GM19240 (cell line): Measurements from ENCODE around the gene MICALL1.

Experiments used
- DNase-seq: peaks from one replicate; pipeline ENCODE4 v3.0.0; 2011; ENCODE audit warnings: low spot score; ENCODE audit not compliant: insufficient read length

The MICALL1 gene

DNA sequence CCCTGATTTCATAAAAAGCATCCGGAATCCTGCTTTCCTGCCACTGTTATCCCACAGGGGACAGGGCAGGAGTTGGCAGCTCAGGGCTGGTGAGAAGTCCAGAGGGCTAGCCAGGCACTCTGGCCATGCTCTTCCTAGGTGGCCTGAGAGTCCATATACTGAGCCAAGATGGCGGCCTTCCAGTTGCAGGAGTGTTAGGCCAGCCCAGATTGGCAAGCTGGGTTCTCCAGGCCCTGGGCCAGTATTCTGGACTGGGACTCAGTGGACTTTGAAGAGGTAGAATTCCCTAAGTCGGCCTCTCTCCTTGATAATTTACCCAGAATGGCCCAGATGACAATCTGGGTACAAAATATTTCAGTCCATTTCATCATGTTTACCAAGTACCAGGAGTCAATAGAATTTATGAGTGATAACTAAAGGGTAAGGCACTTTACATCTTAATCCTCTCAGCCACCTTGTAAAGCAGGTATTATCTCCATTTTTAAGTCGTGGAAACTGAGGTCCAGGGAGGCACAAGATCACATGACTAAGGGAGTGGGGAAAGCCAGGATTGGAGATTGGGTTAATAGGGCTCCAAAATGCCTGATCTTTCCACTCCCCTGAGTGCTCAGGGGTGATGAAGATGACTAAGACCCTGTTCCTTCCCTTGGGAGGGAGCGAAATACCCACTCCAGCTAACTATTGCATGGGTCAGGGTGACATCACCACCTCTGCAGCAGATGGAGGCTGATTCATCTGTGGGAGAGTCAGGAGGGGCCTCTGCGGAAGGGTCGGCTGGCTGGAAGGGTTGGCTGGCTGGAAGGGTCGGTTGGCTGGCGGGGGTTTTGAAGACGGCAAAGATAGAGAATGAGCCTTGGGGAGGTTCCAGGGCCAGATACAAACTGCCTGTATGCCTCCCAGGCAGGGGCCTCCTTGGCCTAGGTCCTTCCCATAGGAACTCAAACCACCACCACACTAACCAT is 1.2 kb upstream of the MICALL1 start:
- DNase-seq, result no peak

DNA sequence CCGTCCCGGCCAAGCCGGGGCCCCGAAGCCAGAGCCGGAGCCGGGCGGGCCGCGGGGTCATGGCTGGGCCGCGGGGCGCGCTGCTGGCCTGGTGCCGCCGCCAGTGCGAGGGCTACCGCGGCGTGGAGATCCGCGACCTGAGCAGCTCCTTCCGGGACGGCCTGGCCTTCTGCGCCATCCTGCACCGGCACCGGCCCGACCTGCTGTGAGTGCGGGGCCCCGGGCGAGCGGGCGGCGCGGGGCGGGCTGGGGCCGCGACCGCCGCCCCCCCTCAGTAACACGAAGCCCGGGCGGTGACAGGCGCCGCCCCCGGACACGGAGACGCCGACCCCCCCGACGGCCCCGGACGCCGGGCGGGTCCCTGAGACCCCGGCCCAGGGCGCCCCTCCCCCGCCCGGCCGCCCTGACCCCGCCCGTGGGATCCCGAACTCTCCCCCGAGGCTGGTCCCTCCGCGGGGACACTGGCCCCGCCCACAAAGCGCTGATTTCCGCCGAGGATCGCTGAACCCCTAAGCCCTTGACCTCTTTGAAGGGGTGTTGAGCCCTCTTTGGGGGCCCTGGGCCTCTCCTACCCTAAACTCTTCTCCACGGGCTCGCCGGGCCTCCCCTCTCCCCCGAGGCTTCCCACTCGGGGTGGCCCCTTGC is 389 bp downstream of the MICALL1 start:
- DNase-seq, result no peak

DNA sequence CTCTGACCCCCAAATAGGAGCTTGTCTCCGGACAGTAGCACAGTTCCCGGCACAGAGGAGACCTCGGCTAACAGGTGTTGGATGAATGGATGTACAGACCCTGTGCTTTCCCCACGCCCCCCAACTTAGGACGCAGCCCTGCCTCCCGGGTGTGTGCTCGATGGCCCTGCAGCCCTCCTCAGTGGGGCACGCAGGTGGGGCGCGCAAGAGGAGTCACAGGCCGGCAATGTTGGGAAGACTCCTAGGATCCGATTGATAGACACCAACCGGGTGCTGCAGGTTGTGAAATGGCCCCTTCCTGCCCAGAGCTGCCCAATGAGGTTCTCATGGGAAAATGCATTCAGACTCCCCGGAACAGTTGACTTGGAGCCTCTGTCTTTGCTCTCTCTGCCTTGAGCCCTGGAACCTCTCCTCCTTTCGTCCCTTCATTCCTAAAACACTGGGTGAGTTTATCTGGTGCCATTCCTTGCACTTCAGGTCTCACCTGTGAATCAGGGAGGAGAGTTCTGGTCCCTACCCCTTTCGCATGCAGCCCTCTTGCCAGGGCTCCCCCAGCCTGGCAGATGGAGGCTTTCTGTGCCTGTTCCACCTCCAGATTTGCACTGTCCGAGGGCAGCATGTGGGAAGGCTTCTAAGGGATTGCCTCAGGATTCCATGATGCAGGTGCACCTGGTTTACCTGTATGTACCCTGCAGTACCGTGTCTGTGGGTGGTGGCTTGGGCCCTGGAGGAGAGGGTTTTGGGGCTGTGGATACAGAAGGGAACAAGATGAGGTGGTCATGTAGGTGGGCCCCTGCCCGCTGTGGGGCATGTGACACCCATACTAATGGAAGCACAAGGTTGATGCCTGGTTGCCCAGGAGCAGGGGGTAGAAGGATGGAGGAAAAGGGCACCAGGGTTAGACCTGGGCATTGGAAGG is 1.2 kb downstream of the MICALL1 start:
- no peak for DNase-seq

DNA sequence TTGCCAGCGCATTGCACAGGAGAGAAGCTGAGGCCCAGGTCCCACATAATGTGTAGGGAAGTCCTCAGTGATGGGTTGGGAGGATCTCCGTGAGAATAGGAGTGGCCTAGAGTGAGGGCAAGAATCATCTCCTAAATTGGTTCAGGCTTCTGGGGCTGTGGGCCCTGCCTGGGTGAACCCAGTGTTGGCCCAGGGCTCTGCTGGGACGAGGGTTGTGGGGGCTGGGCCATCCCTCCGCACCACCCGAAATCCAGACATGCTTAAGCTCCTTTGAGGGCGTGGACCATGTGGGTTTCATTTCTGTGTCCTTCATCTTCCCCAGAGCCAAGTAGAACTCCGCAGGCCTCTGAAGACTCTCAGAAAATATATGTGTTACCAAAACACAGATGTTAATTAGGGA is 3.7 kb downstream of the MICALL1 start:
- no peak for DNase-seq

DNA sequence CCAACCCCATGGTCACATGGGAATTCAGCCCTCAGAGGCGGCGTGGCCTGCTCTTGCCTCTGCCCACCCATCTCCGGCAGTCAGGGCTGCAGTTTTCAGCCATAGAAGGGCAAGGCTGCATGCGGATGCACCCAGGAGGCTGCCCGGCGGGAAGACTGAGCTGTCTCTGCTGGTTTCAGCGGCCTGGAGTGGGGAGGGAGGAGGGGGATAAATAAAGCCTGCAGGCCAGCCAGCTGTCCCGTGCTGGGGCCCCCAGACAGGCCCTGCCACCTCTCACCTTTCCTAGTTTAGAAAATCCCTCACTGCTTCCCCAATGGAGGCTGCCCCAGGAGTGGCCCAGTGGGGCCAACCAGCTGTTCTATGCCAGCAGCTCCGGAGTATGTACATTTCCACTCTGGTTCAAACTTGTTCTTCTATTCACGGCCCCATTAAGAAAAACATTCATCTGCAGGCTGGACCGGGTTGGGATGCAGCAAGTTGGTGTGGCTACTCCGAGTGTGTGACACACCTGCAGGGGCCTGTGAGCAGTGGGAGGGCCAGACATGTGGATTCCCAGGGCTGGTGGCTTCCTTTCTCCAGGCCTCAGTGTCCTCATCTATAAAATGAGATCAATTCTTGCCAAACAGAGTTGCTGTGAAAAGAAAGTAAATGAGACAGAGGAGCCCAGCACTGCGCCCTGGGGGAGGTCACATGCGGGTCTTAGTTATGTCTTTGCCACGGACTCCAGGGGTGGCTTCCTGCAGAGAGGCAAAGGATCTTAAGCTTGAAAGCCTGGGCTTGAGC is 5.0 kb downstream of the MICALL1 start:
- DNase-seq, result no peak

DNA sequence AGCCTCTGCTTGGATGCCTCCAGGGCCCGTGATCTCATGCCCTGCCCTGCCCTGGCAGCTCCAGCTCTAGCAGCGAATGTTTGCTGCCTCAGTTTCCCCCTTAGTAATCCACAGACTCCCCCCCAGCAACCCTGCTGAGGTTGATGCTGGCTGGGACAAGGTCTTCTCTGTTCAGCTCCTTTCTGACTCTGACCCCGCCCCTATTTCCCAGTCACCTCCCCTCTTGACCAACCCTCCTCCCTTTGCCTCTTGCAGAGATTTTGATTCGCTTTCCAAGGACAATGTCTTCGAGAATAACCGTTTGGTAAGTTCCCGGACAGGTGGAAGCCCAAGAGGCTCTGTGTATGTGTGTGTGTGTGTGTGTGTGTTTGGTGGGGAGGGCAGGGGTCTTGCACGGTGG is 5.6 kb downstream of the MICALL1 start:
- no peak for DNase-seq

DNA sequence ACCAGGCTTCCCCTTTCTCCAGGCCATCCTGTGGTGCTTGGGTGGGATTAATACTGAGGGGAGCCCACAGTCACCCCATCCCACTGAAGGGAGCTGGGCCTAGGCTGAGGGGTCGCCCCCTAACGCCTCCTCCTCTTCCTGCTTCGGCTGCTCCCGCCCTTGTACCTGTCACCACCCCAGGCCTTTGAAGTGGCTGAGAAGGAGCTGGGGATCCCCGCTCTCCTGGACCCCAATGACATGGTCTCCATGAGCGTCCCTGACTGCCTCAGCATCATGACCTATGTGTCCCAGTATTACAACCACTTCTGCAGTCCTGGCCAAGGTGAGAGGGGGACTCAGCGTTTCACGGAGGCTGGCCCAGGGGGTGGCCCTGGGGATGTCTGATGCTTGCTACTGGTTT is 6.1 kb downstream of the MICALL1 start:
- DNase-seq, result no peak

DNA sequence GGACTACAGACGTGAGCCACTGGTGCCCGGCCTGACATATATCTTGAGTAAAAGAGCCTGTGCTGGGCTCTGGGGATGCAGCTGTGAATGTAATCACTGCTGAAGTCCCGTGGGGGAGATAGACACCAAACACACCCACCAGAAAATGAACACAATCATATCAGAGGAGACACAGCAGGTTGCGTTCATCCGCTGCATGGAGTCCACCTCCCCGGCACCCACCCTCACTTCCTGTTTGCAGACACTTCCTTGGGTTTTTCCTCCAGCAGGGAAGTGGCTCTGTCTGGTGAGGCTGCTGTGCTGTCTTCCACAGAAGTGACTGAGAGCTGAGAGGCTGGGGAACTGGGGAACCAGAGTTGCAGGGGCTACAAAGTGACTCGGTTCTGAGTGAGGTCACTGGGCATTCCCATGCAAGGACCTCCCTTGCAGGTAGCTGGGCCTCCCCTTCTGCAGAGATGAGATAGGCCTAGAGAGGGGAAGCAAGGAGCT is 7.2 kb downstream of the MICALL1 start:
- no peak for DNase-seq

DNA sequence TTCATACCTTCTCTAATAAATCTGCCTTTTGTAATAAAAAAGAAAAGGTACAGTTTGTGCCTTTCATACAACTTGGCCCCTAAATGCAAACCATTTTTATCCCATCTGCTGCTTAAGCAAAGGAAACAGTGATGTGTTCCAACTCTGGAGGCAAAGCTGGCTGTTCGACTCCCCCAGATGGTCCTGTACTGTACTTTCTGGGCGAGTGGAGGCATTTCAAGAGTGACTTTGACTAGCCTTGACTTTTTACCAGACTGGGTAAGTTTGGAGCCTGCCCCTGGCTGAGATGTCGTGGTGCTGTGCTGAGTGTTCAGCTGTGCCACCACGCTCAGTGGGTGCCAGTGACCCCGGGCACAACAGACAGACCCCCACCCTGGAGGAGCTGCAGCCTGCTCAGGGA is 10.2 kb downstream of the MICALL1 start:
- no peak for DNase-seq

DNA sequence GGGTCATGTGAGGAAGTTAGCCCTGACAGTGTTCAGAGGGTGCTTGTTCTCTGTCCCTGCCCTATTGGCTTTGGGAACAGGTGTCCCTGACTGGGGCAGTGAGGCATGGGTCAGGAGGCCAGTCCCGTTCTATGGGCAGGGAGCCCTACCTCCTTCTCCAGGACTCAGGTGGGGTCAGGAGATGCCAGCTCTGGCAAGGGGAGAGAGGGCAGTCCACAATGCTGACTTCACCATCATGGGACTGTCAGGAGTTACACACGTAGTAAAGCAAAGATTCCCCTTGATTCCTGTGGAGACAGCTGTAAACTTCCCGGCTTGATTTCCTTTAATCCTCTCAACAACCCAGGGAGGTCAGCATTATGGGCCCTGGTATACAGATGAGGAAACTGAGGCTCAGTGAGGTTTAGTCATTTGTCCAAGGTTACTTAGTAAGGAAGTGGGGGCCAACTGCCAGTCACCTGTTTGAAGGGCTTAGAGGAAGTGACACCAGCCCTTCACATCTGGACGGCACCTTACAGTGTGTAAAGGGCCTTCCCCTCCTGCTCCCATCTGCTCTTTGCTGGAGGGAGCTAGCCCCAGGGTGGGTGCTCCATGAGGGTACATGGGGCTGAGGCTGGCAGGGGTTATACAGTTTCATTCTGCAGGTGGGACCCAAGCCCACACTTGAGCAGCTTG is 11.9 kb downstream of the MICALL1 start:
- no peak for DNase-seq

DNA sequence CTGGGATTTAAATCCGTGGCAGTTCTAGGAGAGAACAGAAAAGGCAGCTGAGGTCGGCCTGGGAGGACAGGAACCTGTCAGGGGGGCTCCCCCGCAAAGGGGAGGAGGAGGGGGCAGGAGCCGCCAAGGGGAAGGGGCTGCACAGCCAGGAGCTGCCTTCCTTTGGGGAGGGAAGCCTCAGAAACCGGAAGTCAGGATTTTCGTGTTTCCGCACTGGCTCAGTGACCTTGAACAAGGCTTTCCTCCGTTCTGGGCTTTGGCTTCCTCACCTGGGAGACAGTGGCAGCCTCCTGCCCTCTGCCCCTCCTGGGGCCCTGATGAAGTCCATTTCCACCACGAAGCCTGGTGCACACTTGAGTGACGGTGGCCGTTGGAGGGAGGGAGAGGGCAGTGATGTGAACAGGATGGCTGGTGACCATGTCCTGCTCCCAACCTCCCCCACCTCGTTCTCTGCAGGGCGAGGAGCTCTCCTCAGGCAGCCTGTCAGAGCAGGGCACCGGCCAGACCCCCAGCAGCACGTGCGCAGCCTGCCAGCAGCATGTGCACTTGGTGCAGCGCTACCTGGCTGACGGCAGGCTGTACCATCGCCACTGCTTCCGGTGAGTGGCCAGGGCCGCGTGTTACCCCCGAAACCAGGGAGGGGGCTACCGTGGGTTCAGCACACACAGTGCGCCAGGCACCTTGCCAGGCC is 12.6 kb downstream of the MICALL1 start:
- DNase-seq, result no peak

DNA sequence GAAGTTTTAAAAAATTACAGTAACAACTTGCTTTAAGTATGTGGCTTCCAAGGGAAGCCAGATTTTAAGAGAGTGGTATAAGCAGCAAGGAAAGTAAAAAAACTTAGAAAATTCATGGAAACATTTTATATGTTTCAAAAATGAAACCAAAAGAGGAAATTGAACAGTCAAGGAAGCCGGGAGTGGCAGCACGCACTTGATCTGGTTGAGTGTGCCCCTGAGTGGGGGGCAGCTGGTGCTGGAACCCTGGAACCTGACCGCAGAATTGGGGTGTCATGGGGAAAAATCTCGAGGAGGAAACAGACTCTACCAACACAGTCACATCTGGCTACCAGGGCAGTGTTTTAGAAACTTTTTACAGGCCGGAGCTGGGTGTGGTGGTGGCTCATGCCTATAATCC is 14.0 kb downstream of the MICALL1 start:
- no peak for DNase-seq

DNA sequence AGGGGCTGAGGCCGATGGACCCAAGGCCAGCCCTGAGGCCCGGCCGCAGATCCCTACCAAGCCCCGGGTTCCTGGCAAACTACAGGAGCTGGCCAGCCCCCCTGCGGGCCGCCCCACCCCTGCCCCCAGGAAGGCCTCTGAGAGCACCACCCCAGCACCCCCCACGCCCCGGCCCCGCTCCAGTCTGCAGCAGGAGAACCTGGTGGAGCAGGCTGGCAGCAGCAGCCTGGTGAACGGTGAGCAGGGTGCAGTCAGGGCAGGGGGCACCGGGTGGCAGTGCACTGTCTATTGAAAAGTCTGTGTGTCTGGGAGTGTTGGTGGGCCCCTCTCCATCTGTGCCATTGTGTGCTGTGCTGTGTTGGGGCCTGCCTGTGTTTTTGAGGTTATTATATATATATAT is 16.1 kb downstream of the MICALL1 start:
- DNase-seq, result no peak

DNA sequence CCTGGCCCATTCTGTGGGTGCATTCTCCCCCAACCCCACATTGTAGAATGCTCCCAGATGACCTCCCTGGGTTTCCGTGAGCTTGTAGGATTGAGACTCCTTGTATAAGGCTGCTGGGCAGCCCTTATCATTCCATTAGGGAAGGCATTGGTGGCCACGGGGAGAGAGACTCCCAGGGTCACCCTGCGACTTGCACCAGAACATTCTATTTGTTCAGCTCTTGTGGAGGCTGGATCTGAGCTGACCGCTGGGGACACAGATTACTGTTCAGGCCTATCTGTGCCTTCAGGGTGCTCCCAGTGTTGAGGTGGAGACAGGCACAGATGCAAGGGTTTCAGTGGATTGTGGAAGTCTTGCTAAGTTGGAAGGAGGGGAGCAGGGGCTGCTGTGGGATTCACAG is 17.8 kb downstream of the MICALL1 start:
- no peak for DNase-seq

DNA sequence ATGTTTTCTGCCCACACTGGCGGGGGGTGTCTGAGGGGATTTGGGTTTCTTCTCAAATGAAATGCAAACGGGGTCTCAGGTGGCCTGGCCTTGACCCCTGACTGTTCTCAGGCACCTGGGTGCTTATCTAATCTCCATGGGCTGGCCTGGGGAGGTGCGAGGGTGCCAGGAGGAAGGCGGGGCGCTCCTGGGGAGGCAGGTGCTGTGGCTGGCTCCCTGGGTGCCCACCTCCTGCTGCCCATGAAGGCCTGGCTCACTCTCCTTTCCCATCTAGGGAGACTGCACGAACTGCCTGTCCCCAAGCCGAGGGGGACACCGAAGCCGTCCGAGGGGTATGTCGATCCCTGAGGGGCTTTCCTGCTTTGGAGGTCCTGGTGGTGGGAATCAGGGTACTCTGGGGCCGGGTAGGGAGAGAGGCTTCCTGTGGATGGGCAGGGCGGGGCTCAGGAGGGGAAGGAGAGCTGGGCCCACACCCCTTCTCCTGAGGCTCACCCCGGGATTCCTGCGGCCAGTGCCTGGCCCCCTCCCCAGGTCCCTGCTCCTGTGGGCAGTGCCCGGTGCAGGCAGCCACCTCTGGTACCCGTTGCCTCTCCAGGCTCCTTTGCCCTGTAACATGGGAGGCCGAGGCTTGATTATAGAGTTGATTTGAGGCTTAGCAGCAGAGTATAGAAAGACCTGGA is 18.4 kb downstream of the MICALL1 start:
- DNase-seq, result no peak

DNA sequence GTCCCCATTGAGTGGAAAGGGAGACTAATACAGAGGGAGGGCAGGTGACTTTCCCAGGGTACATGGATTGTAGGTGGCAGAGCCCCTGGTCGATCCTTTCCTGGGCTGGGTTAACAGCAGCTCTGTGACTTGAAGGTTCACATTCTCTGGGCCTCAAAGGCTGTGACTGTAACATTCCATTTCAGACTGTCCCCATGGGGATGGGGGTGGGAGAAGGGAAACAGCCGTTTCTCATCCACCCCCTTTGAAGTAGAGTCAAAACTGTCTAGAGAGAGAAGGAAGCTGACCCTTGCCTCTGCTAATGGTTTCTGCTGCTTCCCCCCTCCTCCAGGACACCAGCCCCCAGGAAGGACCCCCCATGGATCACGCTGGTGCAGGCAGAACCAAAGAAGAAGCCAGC is 19.2 kb downstream of the MICALL1 start:
- DNase-seq, result no peak

DNA sequence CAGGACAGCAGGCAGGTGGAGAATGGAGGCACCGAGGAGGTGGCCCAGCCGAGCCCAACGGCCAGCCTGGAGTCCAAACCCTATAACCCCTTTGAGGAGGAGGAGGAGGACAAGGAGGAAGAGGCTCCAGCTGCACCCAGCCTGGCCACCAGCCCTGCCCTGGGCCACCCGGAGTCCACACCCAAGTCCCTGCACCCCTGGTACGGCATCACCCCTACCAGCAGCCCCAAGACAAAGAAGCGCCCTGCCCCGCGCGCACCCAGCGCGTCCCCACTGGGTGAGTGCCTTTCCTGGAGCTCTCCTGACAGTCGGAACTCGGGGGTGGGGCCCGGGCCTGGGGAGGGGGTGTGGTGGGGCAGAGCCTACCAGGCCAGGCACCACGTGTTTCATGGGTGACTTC is 19.7 kb downstream of the MICALL1 start:
- DNase-seq, result no peak

DNA sequence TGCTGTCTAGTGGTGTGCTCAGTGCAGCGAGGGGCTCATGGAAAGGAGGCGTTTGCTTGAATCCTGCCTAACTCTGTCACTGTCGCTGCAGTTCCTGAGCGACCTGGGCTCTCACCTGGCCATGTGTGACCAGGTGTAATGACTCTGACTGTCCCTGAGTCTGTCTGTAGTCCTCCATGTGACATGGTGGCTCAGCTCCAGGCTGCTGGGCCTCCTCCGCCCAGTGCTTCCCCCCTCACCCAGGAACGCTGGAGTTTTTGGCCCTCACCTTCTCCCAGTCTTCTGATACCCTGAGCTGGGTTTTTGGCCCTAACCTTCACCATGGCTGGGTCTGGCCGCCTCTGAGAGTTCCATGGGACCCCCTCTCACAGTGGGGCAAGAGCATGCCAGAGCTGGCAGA is 20.3 kb downstream of the MICALL1 start:
- DNase-seq, result no peak
